Activated T-helper 17 cell treated with anti-CD3 and anti-CD28 coated beads, Interleukin-2, amount 50 U/mL, for 72 hours (primary cell): ENCODE data around the gene ZNF497. TPM values are rescaled to one million over a fixed set of nuclear protein-coding genes. Genes with fewer than 3 reads are reported as not detected.
"Not testable (repeated sequence)": the region's sequence is repeated elsewhere in the genome, so short reads cannot be mapped to it uniquely, and the experiment has no call there.

Source experiments
- ATAC-seq: fragments of 150-1000 bp; cut with Tn5 transposase; replicated peaks from 2 replicates; pipeline ENCODE4 v1.10.0; 2021; ENCODE audit warnings: mild to moderate bottlenecking, moderate library complexity
- H3K27ac Mint-ChIP-seq: one replicate; pipeline ENCODE4 v1.8.0; 2022; ENCODE audit warnings: mixed read lengths
- H3K27me3 Mint-ChIP-seq: one replicate; pipeline ENCODE4 v1.8.0; 2022; ENCODE audit warnings: mixed read lengths
- H3K36me3 Mint-ChIP-seq: one replicate; pipeline ENCODE4 v1.8.0; 2022; ENCODE audit warnings: low read depth, mild to moderate bottlenecking, mixed read lengths
- H3K4me1 Mint-ChIP-seq: one replicate; pipeline ENCODE4 v1.8.0; 2022; ENCODE audit warnings: mixed read lengths
- H3K4me3 Mint-ChIP-seq: one replicate; pipeline ENCODE4 v1.8.0; 2022; ENCODE audit warnings: mild to moderate bottlenecking, mixed read lengths
- H3K9me3 Mint-ChIP-seq: one replicate; pipeline ENCODE4 v1.8.0; 2022; ENCODE audit warnings: mixed read lengths
- total RNA-seq, 2 donors: library from RNA; stranded (reverse); gene quantifications; one replicate each; pipeline ENCODE4 v1.2.3, GENCODE V29; 2022

ZNF497 gene
- total RNA-seq, 2 donors from 2014 or later: 1.7 to 1.8 TPM

DNA sequence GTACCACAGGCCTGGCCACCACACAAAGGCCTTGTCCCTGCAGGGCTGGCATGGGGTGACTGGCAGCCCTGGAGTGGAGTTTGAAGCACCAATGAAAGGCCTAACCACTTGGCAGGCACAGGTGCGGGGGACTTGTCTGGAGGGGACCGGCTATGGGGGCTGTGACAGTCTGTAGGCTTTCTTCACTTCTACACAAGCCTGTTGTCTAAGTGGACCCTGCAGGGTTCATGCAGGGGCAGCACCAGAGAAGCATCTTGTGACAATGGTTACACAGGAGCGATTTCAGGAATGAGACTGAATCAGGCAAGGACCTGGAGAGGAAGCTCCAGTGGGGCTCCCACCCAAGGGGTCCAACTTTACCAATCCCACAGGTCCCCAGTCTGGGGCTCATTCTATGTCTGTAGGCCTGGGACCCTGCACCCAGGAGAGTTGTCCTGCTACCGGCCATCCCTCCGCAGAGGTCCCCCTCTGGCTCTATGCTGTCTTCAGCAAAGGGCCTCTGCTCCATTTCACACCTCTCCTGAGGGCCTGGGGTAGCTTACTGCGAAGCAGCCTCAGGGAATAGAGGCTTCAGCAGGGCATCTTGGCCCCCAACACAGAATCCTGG lies 20.5 kb upstream of the ZNF497 start:
- H3K36me3 Mint-ChIP-seq: peaks cover 26% of the 10 kb centered on the region
- H3K27me3 Mint-ChIP-seq: no peaks in the 10 kb centered on the region
- peak overlapping the region; percentile 95 for H3K4me3 Mint-ChIP-seq
- peaks cover 15% of the 10 kb centered on the region for H3K4me1 Mint-ChIP-seq
- no peak for ATAC-seq
- H3K27ac Mint-ChIP-seq: peak overlapping the region; percentile 94
- H3K9me3 Mint-ChIP-seq: no peaks in the 10 kb centered on the region

DNA sequence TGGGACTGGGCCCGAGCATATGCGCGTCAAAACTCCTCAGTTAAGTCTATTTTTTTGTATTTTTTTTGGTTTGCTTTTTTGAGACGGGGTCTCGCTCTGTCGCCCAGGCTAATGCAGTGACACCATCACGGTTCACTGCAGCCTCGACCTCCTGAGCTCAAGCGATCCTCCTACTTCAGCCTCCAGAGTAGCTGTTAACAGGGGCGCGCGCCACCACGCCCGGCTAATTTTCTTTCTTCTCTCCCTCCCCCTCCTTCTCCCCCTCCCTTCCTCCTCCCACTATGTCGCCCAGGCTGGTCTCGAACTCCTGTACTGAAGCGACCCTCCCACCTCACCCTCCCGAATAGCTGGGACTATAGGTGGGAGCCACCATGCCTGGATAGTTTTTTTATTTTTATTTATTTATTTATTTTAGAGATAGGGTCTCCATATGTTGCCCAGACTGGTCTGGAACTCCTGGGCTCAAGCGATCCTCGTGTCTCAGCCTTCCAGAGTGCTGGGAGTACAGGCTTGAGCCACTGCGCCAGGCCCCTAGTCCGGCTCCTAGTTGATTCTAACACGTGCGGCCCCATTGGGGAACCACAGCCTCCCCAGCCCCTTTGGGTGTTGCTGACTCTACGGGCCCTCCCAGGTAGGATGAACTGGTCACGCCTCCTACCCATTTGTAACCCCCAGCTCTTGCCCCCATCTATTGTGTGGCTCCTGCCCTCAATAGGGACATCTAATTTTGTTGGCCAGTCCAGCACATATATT lies 19.1 kb upstream of the ZNF497 start:
- Mint-ChIP-seq H3K4me3 (peak overlapping the region; percentile 95), H3K27ac (peak overlapping the region; percentile 94), H3K36me3 (peaks cover 12% of the 10 kb centered on the region), H3K27me3 (no peaks in the 10 kb centered on the region), H3K9me3 (no peaks in the 10 kb centered on the region), H3K4me1 (peaks cover 13% of the 10 kb centered on the region)
- ATAC-seq: no peak

DNA sequence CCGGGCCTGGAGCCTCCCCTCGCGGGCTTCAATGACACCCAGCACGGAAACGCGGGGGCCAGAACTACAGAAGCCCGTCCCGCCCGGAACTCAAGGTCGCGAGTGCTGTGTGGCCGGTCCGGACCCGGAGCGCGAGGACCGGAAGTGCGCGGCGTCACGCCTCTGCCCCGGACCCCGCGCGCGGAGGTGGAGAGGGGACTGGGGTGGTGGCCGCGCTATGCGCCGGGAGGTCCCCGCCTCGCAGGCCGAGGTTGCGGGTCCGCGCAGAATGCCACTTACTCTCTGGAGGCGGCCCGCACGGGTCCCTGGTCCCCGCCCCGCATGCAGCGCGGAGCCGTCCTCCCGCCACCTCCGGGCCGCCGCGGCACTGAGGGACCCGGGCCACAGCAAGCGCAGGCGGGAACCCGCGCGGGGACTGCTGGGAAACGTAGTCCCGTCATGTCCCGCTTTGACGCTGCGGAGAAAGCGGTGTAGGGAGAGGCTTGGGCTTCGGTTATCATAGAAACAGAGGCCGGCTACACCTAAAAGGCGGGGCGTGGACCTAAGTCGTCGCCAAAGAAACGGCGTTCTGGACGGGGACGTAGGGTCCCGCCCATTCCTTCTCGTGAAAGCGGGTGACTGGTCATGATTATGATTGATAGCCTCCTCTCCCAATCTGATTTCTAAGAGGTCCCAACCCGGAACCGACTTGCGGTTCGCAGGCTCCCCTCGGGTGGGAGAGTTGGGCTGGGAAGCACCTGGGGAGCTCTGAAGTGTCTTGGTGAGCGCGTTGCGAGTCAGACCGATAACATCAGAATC lies 18.3 kb upstream of the ZNF497 start, which contains the start of gene ZNF837:
TSS of gene ZNF837 (minus strand) at position 369 of the 798 bp plus-strand sequence. CDS start 11,698 bp downstream, outside the sequence.
- ATAC-seq: peak; percentile 92
- Mint-ChIP-seq H3K36me3 (peaks cover 4% of the 10 kb centered on the region), H3K27me3 (no peaks in the 10 kb centered on the region), H3K27ac (peak within 1 kb of the TSS; percentile 94), H3K4me3 (peak within 1 kb of the TSS; percentile 95), H3K4me1 (peaks cover 13% of the 10 kb centered on the region), H3K9me3 (no peaks in the 10 kb centered on the region)

DNA sequence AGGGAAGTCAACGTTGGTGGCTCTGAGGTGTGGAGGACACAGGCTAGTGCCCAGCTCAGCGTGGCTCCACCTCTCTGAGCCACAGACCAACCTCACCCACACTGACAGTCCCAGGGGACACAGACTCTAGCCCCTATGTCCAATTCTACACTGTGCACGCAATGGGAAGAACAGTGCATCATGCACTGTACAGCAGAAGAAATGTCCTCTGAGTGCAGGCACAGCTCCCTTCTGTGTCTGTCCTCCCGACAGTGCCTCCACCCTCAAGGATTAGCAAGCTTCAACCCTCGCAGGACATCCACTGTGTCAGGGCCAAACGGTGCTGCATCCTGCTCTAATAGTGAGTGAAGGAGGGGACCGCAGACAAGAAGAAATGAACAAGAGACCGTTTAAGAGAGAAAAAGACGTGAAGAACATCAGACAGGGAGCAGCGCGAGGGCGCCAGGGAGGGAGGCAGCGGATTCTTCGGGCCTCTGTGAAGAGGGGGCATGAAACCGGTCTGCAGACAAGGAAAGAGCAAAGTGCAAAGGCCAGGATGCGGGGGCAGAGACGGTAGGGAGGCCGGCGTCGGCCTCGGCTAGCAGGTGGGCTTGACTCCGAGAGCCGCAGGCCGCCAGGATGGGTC lies 17.6 kb upstream of the ZNF497 start:
- no peak for ATAC-seq
- H3K4me3 Mint-ChIP-seq: peak overlapping the region; percentile 95
- no peaks in the 10 kb centered on the region for H3K27me3 Mint-ChIP-seq
- H3K4me1 Mint-ChIP-seq: peaks cover 9% of the 10 kb centered on the region
- peak overlapping the region; percentile 94 for H3K27ac Mint-ChIP-seq
- H3K9me3 Mint-ChIP-seq: no peaks in the 10 kb centered on the region
- H3K36me3 Mint-ChIP-seq: no peaks in the 10 kb centered on the region

DNA sequence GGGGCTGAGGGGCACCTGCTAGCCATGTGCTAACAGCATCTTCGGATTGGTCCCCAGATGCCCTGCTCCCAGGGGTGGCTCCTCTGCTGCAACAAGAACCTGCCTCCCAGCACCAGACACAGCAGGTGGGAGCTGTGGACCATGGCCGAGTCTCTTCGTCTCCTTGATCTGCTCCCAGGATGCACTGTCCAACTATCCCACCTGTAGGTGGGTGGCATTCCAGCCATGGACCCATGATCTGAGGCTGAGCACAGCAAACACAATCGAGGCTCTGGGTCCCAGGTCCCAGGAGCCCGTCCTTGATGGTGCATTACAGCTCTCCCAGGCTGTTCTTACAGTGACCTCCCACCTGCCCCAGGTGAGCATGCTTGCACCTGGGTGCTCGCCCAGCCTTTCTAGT lies 16.7 kb upstream of the ZNF497 start:
- Mint-ChIP-seq H3K4me3 (peak overlapping the region; percentile 95), H3K4me1 (peaks cover 9% of the 10 kb centered on the region), H3K27me3 (no peaks in the 10 kb centered on the region), H3K9me3 (no peaks in the 10 kb centered on the region), H3K27ac (peak overlapping the region; percentile 94), H3K36me3 (no peaks in the 10 kb centered on the region)
- ATAC-seq: no peak

DNA sequence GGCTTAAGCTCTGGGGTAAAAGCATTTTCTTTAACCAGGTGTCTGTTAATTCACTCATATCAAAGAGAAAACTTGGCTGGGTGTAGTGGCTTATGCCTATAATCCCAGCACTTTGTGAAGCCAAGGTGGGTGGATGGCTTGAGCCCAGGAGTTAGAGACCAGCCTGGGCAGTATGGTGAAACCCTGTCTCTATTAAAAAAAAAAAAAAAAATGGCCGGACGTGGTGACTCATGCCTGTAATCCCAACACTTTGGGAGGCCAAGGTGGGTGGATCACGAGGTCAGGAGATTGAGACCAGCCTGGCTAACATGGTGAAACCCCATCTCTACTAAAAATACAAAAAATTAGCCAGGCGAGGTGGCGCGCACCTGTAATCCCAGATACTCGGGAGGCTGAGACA lies 14.2 kb upstream of the ZNF497 start:
- H3K36me3 Mint-ChIP-seq, H3K27ac Mint-ChIP-seq, H3K27me3 Mint-ChIP-seq, ATAC-seq, H3K4me1 Mint-ChIP-seq, H3K9me3 Mint-ChIP-seq, H3K4me3 Mint-ChIP-seq: not testable (repeated sequence)

DNA sequence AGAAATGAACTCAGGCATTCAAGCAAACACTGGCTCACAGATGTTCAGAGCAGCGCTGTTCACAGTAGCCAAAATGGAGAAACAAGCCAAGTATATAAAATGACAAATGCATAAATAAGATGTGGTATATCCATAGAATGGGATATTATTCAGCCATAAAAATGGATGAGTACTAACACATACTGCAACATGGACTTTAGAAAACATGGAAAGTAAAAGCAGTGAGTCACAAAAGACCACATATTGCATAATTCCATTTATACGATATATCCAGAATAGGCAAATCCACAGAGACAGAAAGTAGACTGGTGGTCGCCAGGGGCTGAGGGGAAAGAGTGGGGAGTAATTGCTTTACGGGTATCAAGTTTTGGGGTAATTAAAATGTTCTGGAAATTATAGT lies 11.6 kb upstream of the ZNF497 start:
- H3K36me3 Mint-ChIP-seq: no peaks in the 10 kb centered on the region
- ATAC-seq: no peak

DNA sequence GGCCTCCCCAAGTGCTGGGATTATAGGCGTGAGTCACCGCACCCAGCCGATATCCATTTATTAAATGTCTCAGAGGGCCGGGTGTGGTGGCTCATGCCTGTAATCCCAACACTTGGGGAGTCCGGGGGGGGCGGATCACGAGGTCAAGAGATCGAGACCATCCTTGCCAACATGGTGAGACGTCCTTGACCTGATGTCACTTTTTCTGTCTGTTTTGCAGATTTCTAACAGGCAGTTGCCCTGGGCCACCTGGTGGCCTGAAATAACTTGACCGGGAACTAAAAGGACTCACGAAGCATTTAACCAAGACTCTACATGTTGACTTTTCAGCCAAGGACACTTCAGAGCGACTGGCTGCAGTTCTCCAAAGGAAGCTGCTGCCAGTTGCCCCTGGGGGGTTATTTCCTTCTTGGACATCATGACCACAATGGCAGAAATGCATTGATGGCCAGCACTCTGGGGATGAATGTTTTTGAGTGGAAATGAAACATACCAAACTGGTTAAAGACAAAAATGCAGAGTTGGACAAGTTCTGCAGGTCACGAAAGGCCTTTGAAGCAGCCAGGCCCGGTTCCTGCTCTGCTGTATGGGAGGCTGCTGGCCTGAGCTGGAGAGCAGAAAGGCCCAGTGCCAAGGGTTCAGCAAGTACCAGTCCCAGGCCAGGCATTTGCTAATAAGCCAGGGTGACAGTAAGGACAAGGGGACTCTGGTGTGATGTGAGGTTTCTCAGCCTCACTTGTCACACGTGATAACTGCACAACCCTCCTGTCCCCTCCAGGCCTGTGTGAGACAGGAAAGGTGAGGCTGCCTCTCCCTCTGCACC lies 10.0 kb upstream of the ZNF497 start:
- no peaks in the 10 kb centered on the region for H3K36me3 Mint-ChIP-seq
- no peaks in the 10 kb centered on the region for H3K9me3 Mint-ChIP-seq
- H3K4me3 Mint-ChIP-seq: no peak overlapping the region
- no peaks in the 10 kb centered on the region for H3K27me3 Mint-ChIP-seq
- no peak overlapping the region for H3K27ac Mint-ChIP-seq
- ATAC-seq: no peak
- no peaks in the 10 kb centered on the region for H3K4me1 Mint-ChIP-seq

More for the DNA sequence above, 11.6 kb upstream of the ZNF497 start:
- H3K27ac Mint-ChIP-seq: no peak overlapping the region
- H3K4me3 Mint-ChIP-seq: no peak overlapping the region
- no peaks in the 10 kb centered on the region for H3K4me1 Mint-ChIP-seq
- no peaks in the 10 kb centered on the region for H3K27me3 Mint-ChIP-seq
- H3K9me3 Mint-ChIP-seq: no peaks in the 10 kb centered on the region

DNA sequence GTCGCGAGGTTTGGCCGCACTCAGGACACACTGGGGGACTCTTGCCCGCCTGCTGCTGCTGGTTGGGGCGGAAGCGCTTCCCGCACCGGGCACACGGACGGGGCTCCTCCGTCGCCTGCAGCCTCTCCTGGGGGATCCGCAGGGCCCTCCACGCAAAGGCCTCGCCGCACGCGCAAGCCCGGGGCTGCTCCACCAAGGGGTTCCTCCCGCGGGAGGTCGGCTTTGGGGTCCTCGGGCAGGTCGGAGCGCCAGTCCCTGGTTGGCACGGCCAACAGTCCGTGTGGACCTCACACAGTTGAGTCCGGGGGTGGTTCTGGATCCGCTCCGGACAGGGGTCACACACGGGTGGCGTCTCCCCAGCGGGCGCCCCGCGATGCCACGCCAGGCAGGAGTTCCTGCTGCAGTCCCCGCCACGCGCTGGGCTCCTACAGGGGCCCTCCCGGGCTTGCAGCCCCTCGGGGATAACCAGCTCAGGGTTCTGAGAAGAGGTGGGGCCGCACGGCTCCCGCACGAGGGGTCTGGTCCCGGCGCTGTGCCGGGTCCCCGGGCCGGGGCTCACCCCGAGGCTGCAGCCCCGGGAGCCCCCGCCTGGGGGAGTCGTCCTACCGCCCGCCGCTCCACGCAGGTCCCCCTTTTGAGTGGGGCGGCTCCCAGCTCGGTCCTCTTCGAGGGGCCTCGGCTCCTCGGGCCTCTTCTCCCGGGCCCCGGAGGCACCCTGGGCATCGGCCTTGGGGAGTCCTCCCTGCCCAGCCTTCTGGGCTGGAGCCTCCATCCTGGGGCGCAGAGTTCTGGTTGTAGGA lies 6.2 kb upstream of the ZNF497 start:
- Mint-ChIP-seq H3K27me3 (no peaks in the 10 kb centered on the region), H3K9me3 (no peaks in the 10 kb centered on the region), H3K36me3 (no peaks in the 10 kb centered on the region), H3K27ac (no peak overlapping the region), H3K4me3 (no peak overlapping the region), H3K4me1 (no peaks in the 10 kb centered on the region)
- no peak for ATAC-seq

DNA sequence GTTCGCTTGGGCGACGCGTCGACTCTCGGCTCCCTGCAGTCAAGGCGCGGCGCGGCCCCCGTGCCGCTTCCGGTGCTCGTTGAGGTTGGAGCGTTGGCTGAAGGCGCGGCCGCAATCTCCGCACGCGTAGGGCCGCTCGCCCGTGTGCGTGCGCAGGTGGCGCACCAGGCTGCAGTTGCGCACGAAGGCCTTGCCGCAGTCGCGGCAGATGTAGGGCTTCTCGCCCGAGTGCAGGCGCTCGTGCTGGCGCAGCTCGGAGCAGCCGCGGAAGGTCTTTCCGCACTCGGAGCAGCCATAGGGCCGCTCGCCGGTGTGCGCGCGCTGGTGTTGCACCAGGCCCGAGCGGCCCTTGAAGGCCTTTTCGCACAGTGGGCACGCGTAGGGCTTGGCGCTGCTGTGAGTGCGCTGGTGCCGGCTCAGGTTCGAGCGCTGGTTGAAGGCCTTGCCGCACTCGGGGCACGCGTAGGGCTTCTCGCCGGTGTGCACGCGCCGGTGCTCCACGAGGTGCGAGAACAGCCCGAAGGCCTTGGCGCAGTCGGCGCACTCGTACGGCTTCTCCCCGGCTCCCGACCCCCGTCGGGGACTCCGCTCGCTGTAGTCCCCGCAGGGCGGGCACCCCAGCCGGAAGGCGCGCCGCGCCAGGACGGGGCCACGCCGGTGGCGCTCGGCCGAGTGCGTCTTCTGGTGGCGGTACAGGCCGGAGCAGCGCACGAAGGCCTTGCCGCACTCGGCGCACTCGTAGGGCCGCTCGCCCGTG lies 5.3 kb upstream of the ZNF497 start:
- no peak for ATAC-seq

DNA sequence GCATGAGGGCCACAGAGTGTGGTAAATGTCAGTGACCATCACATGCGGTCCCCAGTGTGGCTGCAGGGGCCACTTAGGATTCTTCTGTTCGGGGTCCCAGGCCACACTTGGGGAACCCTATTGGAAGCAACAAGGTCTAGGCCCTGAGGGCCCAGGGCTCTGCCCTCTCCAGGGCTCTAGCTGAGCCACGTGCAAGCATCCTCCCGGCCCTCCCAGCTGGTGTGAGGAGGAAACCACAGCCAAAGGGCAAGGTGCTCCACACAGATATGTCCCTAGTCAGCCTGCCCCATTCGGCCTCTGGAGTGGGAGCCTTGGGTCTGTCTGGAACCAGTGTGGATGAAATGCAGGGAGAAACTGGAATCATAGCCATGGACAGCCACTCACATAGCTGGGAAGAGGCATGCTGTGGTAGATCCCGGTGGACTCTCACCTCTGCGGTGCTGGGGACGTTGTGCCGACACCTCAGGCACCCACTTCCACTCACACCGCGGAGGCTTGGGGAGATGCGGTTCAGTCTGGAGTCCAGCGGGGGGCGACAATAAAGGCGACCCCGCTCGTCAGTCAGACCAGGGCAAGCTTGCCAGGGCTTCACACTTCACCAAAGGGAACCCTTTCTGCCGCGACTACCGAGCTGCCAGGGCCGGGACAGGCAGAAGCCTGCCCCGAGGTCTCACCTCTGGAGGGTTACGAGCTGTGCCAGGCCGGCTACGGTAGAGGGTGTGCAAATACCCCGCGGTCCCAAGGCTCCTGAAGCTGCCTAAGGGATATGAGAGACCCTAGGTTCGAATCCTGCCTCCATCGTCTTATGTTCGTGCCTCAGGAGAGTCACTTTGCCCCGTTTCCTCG lies 4.3 kb upstream of the ZNF497 start:
- H3K27me3 Mint-ChIP-seq: no peaks in the 10 kb centered on the region
- no peaks in the 10 kb centered on the region for H3K4me1 Mint-ChIP-seq
- H3K9me3 Mint-ChIP-seq: no peaks in the 10 kb centered on the region
- no peak for ATAC-seq
- no peak overlapping the region for H3K27ac Mint-ChIP-seq
- no peak overlapping the region for H3K4me3 Mint-ChIP-seq
- H3K36me3 Mint-ChIP-seq: no peaks in the 10 kb centered on the region

More for the DNA sequence above, 5.3 kb upstream of the ZNF497 start:
- Mint-ChIP-seq H3K36me3 (no peaks in the 10 kb centered on the region), H3K9me3 (no peaks in the 10 kb centered on the region), H3K27me3 (no peaks in the 10 kb centered on the region), H3K4me1 (no peaks in the 10 kb centered on the region), H3K4me3 (no peak overlapping the region), H3K27ac (no peak overlapping the region)

DNA sequence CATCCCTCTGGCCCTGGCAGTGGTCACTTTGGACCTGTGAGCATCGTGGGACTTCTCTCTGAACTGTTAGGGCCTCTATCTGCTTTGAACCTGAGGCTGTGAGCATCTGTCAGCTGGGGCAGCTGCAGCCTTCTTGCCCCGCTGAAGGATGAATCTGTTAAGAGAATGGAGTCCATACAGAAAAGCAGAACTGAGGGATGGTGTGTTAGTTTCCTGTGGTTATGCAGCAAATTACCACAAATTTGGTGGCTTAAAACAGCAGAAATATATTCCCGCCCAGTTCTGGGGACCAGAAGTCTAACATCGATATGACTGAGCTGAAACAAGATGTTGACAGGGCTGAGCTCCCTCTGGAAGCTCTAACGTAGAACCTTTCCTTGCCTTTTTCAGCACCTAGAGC lies 1.6 kb upstream of the ZNF497 start:
- Mint-ChIP-seq H3K36me3 (no peaks in the 10 kb centered on the region), H3K4me1 (no peaks in the 10 kb centered on the region), H3K27me3 (no peaks in the 10 kb centered on the region), H3K27ac (no peak overlapping the region), H3K9me3 (no peaks in the 10 kb centered on the region), H3K4me3 (no peak overlapping the region)
- ATAC-seq: no peak
